Progenitor cell of endocrine pancreas (in vitro differentiated cells): ENCODE measurements around the gene ANAPC13. TPM values are rescaled to one million over a fixed set of nuclear protein-coding genes. Genes with fewer than 3 reads are reported as not detected.

Source experiments
- DNase-seq: peaks from one replicate; pipeline ENCODE4 v3.0.0; 2021; ENCODE audit warnings: low spot score; ENCODE audit not compliant: unreplicated experiment
- H3K27ac Mint-ChIP-seq: 2 replicates; pipeline ENCODE4 v1.8.0; 2021; ENCODE audit warnings: mild to moderate bottlenecking, moderate library complexity, mixed read lengths
- H3K27me3 Mint-ChIP-seq: 2 replicates; pipeline ENCODE4 v1.8.0; 2021; ENCODE audit warnings: mixed read lengths
- H3K36me3 Mint-ChIP-seq: 2 replicates; pipeline ENCODE4 v1.8.0; 2022; ENCODE audit warnings: mixed read lengths; ENCODE audit not compliant: insufficient read depth
- H3K4me1 Mint-ChIP-seq: 2 replicates; pipeline ENCODE4 v1.8.0; 2021; ENCODE audit warnings: low read depth, mixed read lengths
- H3K4me3 Mint-ChIP-seq: 2 replicates; pipeline ENCODE4 v1.8.0; 2021; ENCODE audit warnings: low read depth, mild to moderate bottlenecking, moderate library complexity, mixed read lengths
- H3K9me3 Mint-ChIP-seq: 2 replicates; pipeline ENCODE4 v1.8.0; 2021; ENCODE audit warnings: low read depth, mixed read lengths
- total RNA-seq: library from RNA; stranded (reverse); gene quantifications from 2 replicates; pipeline ENCODE4 v1.2.1, GENCODE V29; 2021
- TF ChIP-seq, protein P1 (sequence below): fragments of 200-600 bp; sonication (generic); IDR thresholded peaks from one replicate; pipeline ENCODE4 v1.5.0; 2021; ENCODE audit warnings: antibody characterized with exemption, mild to moderate bottlenecking; ENCODE audit not compliant: unreplicated experiment

The ANAPC13 gene
- total RNA-seq, 1 donor from 2014 or later: 63.9 TPM

GRCh38 chr3:134496471-134497071 is 10.8 kb upstream of the ANAPC13 start:
- H3K27ac Mint-ChIP-seq: no peak overlapping the region
- TF ChIP-seq, protein P1, sequence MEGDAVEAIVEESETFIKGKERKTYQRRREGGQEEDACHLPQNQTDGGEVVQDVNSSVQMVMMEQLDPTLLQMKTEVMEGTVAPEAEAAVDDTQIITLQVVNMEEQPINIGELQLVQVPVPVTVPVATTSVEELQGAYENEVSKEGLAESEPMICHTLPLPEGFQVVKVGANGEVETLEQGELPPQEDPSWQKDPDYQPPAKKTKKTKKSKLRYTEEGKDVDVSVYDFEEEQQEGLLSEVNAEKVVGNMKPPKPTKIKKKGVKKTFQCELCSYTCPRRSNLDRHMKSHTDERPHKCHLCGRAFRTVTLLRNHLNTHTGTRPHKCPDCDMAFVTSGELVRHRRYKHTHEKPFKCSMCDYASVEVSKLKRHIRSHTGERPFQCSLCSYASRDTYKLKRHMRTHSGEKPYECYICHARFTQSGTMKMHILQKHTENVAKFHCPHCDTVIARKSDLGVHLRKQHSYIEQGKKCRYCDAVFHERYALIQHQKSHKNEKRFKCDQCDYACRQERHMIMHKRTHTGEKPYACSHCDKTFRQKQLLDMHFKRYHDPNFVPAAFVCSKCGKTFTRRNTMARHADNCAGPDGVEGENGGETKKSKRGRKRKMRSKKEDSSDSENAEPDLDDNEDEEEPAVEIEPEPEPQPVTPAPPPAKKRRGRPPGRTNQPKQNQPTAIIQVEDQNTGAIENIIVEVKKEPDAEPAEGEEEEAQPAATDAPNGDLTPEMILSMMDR: no peak
- H3K4me1 Mint-ChIP-seq: no peaks in the 10 kb centered on the region
- no peak for DNase-seq
- H3K36me3 Mint-ChIP-seq: peaks cover 42% of the 10 kb centered on the region
- no peaks in the 10 kb centered on the region for H3K27me3 Mint-ChIP-seq
- peaks cover 27% of the 10 kb centered on the region for H3K9me3 Mint-ChIP-seq
- no peak overlapping the region for H3K4me3 Mint-ChIP-seq

DNA sequence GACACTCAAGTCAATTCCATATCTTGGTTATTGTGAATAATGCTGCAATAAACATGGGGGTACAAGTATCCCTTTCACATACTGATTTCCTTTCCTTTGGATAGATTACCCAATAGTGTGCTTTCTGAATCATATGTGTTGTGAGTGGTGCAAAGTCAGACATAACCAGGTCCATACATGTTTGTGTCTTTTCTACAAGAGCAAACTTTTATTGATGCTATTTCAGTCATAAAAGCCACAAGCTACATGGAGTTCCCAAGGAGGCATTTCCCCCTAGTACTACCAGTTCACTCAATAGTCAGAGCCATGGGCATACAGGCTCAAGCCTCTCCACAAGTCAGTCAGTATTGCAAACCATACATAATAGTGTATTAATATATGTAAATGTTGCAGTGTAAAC is 10.2 kb upstream of the ANAPC13 start:
- Mint-ChIP-seq H3K36me3 (peaks cover 37% of the 10 kb centered on the region), H3K4me3 (no peak overlapping the region), H3K4me1 (no peaks in the 10 kb centered on the region), H3K27me3 (no peaks in the 10 kb centered on the region), H3K9me3 (peaks cover 22% of the 10 kb centered on the region), H3K27ac (no peak overlapping the region)
- no peak for DNase-seq
- TF ChIP-seq, protein P1: no peak

- DNase-seq: no peak
- Mint-ChIP-seq H3K27ac (no peak overlapping the region), H3K9me3 (peaks cover 17% of the 10 kb centered on the region), H3K36me3 (peaks cover 28% of the 10 kb centered on the region), H3K27me3 (no peaks in the 10 kb centered on the region), H3K4me1 (no peaks in the 10 kb centered on the region), H3K4me3 (no peak overlapping the region)
- TF ChIP-seq, protein P1: no peak
Measured at GRCh38 chr3:134494495-134494894, 8.7 kb upstream of the ANAPC13 start.

- no peaks in the 10 kb centered on the region for H3K27me3 Mint-ChIP-seq
- H3K27ac Mint-ChIP-seq: no peak overlapping the region
- TF ChIP-seq, protein P1: no peak
- no peaks in the 10 kb centered on the region for H3K9me3 Mint-ChIP-seq
- DNase-seq: no peak
- H3K4me1 Mint-ChIP-seq: peaks cover 24% of the 10 kb centered on the region
- peaks cover 8% of the 10 kb centered on the region for H3K36me3 Mint-ChIP-seq
- H3K4me3 Mint-ChIP-seq: peak overlapping the region; percentile 99
Measured at GRCh38 chr3:134487406-134487805, 1.6 kb upstream of the ANAPC13 start.

GRCh38 chr3:134486577-134487041 is 824 bp upstream of the ANAPC13 start:
- Mint-ChIP-seq H3K9me3 (no peaks in the 10 kb centered on the region), H3K4me3 (peak overlapping the region; percentile 99), H3K27ac (peak overlapping the region; percentile 97), H3K4me1 (peaks cover 24% of the 10 kb centered on the region), H3K36me3 (peaks cover 8% of the 10 kb centered on the region), H3K27me3 (no peaks in the 10 kb centered on the region)
- DNase-seq: no peak
- TF ChIP-seq, protein P1: no peak
